T-helper 22 cell (primary cell): Measurements from ENCODE around the gene HUS1B.

Source experiments
- DNase-seq: peaks from one replicate; pipeline ENCODE4 v3.0.0-alpha.2; 2020; ENCODE audit warnings: low read depth

HUS1B gene

GRCh38 chr6:621931-622330, 35.0 kb downstream of the HUS1B start:
- DNase-seq: no peak

GRCh38 chr6:620950-621349, 36.0 kb downstream of the HUS1B start:
- DNase-seq: no peak

GRCh38 chr6:620166-620565, 36.7 kb downstream of the HUS1B start:
- no peak for DNase-seq

GRCh38 chr6:617456-618100, 39.3 kb downstream of the HUS1B start:
- DNase-seq: no peak

- DNase-seq: no peak
Observed at GRCh38 chr6:613981-614380, 42.9 kb downstream of the HUS1B start.

- DNase-seq: no peak
Observed at GRCh38 chr6:611928-612327, 45.0 kb downstream of the HUS1B start.

- DNase-seq: no peak
Observed at GRCh38 chr6:610882-611281, 46.0 kb downstream of the HUS1B start.

- no peak for DNase-seq
Observed at GRCh38 chr6:609905-610304, 47.0 kb downstream of the HUS1B start.

- no peak for DNase-seq
Observed at GRCh38 chr6:606829-607379, 50.0 kb downstream of the HUS1B start.
